PC-9 (cell line): ENCODE measurements around the gene ARSG.

ENCODE experiments used
- CTCF ChIP-seq: fragments of 200-600 bp; sonication (generic); conservative IDR thresholded peaks from 2 replicates; pipeline ENCODE4 v1.6.1; 2017; ENCODE audit warnings: mixed run types, antibody characterized with exemption, mild to moderate bottlenecking, moderate library complexity
- EZH2 ChIP-seq: fragments of 200-600 bp; sonication (generic); IDR thresholded peaks from 2 replicates; pipeline ENCODE4 v1.8.0; 2017; ENCODE audit warnings: antibody characterized with exemption, low read depth

DNA sequence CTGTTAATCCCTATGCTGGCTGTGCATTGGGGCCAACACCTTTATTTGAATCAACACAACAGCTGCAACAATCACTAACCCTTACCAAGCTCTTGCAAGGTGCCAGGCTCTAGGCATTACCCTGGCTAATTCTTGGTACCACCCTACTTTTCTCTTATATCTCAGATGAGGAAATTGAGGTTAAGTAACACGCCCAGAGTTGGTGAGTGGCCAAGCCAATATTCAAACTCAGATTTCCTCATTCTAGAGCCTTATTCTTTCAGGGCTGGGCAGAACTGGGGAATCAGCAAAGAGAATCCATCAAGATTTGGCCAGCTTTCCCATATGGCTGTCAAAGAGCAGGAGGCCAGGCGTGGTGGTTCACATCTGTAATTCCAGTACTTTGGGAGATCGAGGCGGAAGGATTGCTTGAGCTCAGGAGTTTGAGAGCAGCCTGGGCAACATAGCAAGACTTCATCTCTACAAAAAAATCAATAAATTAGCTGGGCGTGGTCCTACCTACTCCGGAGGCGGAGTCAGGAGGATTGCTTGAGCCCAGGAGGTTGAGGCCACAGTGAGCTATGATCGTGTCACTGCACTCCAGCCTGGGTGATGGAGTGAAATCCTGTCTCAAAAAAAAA is 23.7 kb downstream of the ARSG start:
- TF ChIP-seq CTCF: no peak
- no peak for TF ChIP-seq EZH2
